Vagina (tissue), 2 donors: ENCODE results near the gene HMGCR. TPM values are rescaled to one million over a fixed set of nuclear protein-coding genes. Genes with fewer than 3 reads are reported as not detected.

Source experiments
- DNase-seq, 2 donors: peaks; one replicate each; pipeline ENCODE4 v3.0.0-alpha.2; 2017; ENCODE audit errors: extremely low spot score in 2 of 2
- H3K27ac ChIP-seq: fragments of 200-600 bp; sonication (generic); one replicate; pipeline ENCODE4 v1.5.1; 2019
- H3K27me3 ChIP-seq: fragments of 200-600 bp; sonication (generic); one replicate; pipeline ENCODE4 v1.5.1; 2019
- H3K36me3 ChIP-seq, 2 donors: fragments of 200-600 bp; sonication (generic); one replicate each; pipeline ENCODE4 v1.5.1; 2017 to 2019
- H3K4me1 ChIP-seq: fragments of 200-600 bp; sonication (generic); one replicate; pipeline ENCODE4 v1.5.1; 2019
- H3K4me3 ChIP-seq, 2 donors: fragments of 200-600 bp; sonication (generic); 1 replicate in 1 of 2; 2 replicates in 1 of 2; pipeline ENCODE4 v1.5.1; 2016 to 2019
- H3K9me3 ChIP-seq: fragments of 200-600 bp; sonication (generic); one replicate; pipeline ENCODE4 v1.5.1; 2019
- POLR2A ChIP-seq, 2 donors: fragments of 450-650 bp; IDR thresholded peaks; one replicate each; pipeline ENCODE4 v1.6.1; 2017; ENCODE audit warnings: antibody characterized with exemption in 2 of 2, mild to moderate bottlenecking in 2 of 2, moderate library complexity in 2 of 2
- POLR2AphosphoS5 ChIP-seq, 2 donors: sonication (generic); formaldehyde crosslinking; IDR thresholded peaks; one replicate each; pipeline ENCODE4 v1.9.0; 2017; ENCODE audit warnings: antibody characterized with exemption in 2 of 2, mild to moderate bottlenecking in 2 of 2, low read depth in 1 of 2; ENCODE audit not compliant: insufficient read depth in 1 of 2
- intact Hi-C: fragments of 100-400 bp; cut with DNase I; formaldehyde crosslinking; loops from one replicate; pipeline ENCODE4 v1.15.1; 2023
- total RNA-seq: library from RNA; depleted of rRNA; stranded (reverse); fragments of >200 nt; gene quantifications from one replicate; pipeline ENCODE4 v1.2.3, GENCODE V29; 2016
- TF ChIP-seq, protein P1 (sequence below), 3 experiments: fragments of 450-650 bp in 2 of 3; fragments of 200-600 bp in 1 of 3; sonication (generic) in 1 of 3; IDR thresholded peaks; one replicate each; pipeline ENCODE4 v1.5.1; 2017 to 2019; ENCODE audit warnings: antibody characterized with exemption in 3 of 3, mild to moderate bottlenecking in 2 of 3, moderate library complexity in 2 of 3

The HMGCR gene
- total RNA-seq, 1 donor from 2014 or later: 42.7 TPM

DNA sequence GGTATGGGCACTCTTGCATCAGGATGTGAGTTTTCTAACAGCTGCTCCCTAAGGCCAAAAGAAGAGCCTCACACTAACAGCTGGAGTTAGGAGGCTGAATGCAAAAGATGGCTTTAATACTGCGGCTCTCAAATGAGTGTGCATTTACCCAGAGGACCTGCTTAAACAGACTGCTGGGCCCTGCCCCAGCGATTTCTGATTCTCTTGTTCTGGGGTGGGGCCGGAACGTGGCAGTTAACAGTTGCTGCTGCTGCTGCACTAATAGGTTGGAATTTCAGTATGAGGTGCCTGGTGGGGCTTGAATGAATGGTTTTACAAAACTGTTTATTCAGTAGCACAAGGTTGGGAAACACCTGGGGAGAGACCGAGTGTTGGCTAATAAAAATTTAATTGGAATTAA, 26.1 kb downstream of the HMGCR start:
- H3K4me1 ChIP-seq: no peaks in the 10 kb centered on the region
- H3K36me3 ChIP-seq: peaks cover 0 to 33% of the 10 kb centered on the region in 2 donors
- H3K9me3 ChIP-seq: no peaks in the 10 kb centered on the region
- intact Hi-C loops: no loop called here
- no peak for DNase-seq
- no peak overlapping the region for H3K4me3 ChIP-seq
- no peak for TF ChIP-seq POLR2A (IDR thresholded peaks at IDR 0.05)
- TF ChIP-seq, protein P1, sequence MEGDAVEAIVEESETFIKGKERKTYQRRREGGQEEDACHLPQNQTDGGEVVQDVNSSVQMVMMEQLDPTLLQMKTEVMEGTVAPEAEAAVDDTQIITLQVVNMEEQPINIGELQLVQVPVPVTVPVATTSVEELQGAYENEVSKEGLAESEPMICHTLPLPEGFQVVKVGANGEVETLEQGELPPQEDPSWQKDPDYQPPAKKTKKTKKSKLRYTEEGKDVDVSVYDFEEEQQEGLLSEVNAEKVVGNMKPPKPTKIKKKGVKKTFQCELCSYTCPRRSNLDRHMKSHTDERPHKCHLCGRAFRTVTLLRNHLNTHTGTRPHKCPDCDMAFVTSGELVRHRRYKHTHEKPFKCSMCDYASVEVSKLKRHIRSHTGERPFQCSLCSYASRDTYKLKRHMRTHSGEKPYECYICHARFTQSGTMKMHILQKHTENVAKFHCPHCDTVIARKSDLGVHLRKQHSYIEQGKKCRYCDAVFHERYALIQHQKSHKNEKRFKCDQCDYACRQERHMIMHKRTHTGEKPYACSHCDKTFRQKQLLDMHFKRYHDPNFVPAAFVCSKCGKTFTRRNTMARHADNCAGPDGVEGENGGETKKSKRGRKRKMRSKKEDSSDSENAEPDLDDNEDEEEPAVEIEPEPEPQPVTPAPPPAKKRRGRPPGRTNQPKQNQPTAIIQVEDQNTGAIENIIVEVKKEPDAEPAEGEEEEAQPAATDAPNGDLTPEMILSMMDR (IDR thresholded peaks at IDR 0.05): no peak
- TF ChIP-seq POLR2AphosphoS5 (IDR thresholded peaks at IDR 0.05; ENCODE audit: insufficient read depth in 1 of 2, low read depth in 1 of 2): no peak
- H3K27ac ChIP-seq: no peak overlapping the region
- H3K27me3 ChIP-seq: no peaks in the 10 kb centered on the region

DNA sequence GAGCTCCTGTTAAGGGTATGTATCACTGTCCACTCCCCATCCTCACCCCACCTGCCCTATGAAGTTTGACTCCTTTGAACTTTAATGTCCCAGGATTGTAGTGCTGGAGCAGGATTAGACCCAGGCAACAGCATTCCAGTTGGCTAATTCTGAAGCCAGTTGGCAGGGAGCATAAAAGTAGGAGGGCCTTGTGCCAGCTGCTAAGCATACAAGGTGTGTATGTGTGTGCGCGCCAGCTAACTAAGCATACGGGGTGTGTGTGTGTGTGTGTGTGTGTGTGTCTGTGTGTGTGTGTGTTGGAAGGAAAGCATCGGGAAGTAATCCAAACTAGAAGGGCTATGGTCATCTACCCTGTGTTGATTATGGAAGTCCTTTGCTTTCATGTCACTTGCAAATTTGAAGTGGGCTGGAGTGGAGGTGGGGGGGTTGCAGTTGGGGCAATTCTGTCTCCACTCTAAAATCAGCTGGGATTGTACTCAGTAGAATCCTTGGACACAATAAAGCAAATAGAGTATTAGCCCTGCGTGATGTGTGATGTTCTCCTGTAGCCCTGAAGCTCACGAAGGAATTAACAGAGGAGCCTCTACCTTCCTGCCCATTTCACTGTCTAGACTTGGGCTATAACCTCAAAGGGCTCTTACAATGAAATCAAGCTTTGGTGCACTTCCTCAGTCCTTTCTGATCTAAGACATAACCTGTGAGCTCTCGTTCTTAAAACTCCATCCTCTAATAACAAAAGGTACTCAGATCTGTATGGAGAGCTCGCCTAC, 26.9 kb downstream of the HMGCR start:
- Histone ChIP-seq H3K27ac (no peak overlapping the region), H3K27me3 (no peaks in the 10 kb centered on the region), H3K4me3 (no peak overlapping the region), H3K9me3 (no peaks in the 10 kb centered on the region), H3K36me3 (peaks cover 0 to 25% of the 10 kb centered on the region in 2 donors), H3K4me1 (no peaks in the 10 kb centered on the region)
- intact Hi-C loops: no loop called here
- TF ChIP-seq POLR2AphosphoS5 (IDR thresholded peaks at IDR 0.05; ENCODE audit: insufficient read depth in 1 of 2, low read depth in 1 of 2) (no peak), POLR2A (IDR thresholded peaks at IDR 0.05) (no peak)
- TF ChIP-seq, protein P1 (IDR thresholded peaks at IDR 0.05): no peak
- no peak for DNase-seq

DNA sequence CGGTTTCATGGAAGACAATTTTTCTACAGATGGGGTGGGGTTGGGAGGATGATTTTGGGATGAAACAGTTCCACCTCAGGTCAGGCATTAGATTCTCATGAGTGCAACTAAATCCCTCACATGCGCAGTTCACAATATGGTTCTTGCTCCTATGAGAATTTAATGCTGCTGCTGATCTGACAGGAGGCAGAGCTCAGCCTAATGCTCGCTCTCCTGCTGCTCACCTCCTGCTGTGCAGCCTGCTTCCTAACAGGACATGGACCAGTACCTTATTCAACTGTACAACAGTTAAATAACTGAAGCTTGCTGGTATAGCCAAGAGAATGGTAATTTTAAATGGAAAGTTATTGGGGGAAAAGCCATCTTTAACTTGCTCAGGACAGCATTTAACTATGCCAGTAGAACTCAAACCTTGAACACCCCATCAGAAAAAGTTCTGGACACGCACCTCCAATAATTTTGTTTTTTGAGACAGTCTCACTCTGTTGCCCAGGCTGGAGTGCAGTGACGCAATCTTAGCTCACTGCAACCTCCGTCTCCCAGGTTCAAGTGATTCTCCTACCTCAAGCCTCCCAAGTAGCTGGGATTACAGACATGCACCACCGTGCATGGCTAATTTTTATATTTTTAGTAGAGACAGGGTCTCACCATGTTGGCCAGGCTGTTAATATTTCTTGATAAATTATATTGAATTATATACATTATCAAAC, 27.7 kb downstream of the HMGCR start:
- no peaks in the 10 kb centered on the region for H3K4me1 ChIP-seq
- no peak for DNase-seq
- no peaks in the 10 kb centered on the region for H3K27me3 ChIP-seq
- no peak overlapping the region for H3K27ac ChIP-seq
- intact Hi-C loops: no loop called here
- peaks cover 0 to 17% of the 10 kb centered on the region in 2 donors for H3K36me3 ChIP-seq
- H3K4me3 ChIP-seq: no peak overlapping the region
- no peak for TF ChIP-seq POLR2AphosphoS5 (IDR thresholded peaks at IDR 0.05; ENCODE audit: insufficient read depth in 1 of 2, low read depth in 1 of 2)
- no peak for TF ChIP-seq POLR2A (IDR thresholded peaks at IDR 0.05)
- TF ChIP-seq, protein P1 (IDR thresholded peaks at IDR 0.05): no peak
- no peaks in the 10 kb centered on the region for H3K9me3 ChIP-seq

DNA sequence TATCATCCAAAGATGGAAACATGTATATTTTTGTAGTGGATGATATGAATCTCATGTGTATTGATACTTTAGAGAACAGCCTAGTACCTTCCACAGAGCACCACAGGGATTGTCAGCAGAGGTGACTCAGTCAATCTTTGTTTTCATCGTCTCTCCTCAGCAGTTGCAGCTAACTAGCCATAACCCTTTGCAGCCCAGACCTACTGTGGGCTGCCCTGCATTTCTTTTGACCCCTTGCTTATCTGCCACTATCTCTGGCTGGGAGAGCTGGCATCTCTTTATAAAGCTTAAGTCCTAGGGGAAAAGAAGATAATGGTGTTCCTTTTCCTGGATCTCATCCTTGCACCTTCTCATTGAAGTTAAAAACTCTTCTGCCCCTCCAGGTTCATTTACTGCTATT, 28.7 kb downstream of the HMGCR start:
- TF ChIP-seq POLR2A (IDR thresholded peaks at IDR 0.05): no peak
- TF ChIP-seq POLR2AphosphoS5 (IDR thresholded peaks at IDR 0.05; ENCODE audit: insufficient read depth in 1 of 2, low read depth in 1 of 2): no peak
- TF ChIP-seq, protein P1 (IDR thresholded peaks at IDR 0.05): no peak
- Histone ChIP-seq H3K36me3 (peaks cover 0 to 7% of the 10 kb centered on the region in 2 donors), H3K4me1 (no peaks in the 10 kb centered on the region), H3K4me3 (no peak overlapping the region), H3K27ac (no peak overlapping the region), H3K9me3 (no peaks in the 10 kb centered on the region), H3K27me3 (no peaks in the 10 kb centered on the region)
- intact Hi-C loops: no loop called here
- no peak for DNase-seq

DNA sequence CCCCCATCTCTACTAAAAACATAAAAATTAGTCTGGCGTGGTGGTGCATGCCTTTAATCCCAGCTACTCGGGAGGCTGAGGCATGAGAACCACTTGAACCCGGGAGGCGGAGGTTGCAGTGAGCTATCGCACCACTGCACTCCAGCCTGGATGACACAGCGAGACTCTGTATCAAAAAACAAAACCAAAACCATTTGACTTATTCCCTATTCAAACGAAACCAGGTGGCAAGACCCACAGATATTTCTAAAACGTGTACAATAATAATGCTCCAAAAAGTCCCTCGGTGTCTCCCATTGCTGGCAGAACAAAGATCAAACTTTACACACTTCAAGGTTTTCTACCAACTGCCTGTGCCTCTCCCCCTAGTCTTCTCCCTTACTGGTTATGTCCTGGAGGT, 29.8 kb downstream of the HMGCR start:
- no peak overlapping the region for H3K27ac ChIP-seq

More for the DNA sequence above, 29.8 kb downstream of the HMGCR start:
- Histone ChIP-seq H3K4me1 (no peaks in the 10 kb centered on the region), H3K4me3 (no peak overlapping the region), H3K36me3 (no peaks in the 10 kb centered on the region), H3K27me3 (no peaks in the 10 kb centered on the region), H3K9me3 (no peaks in the 10 kb centered on the region)
- intact Hi-C loops: no loop called here
- TF ChIP-seq POLR2A (IDR thresholded peaks at IDR 0.05): no peak
- TF ChIP-seq POLR2AphosphoS5 (IDR thresholded peaks at IDR 0.05; ENCODE audit: insufficient read depth in 1 of 2, low read depth in 1 of 2): no peak
- TF ChIP-seq, protein P1 (IDR thresholded peaks at IDR 0.05): no peak
- DNase-seq: no peak
